Loucy (cell line): Measurements from ENCODE around the gene EVX1.

ENCODE experiments used
- CTCF ChIP-seq: fragments of 200-600 bp; sonication (generic); conservative IDR thresholded peaks from 2 replicates; pipeline ENCODE4 v1.5.1; 2014; ENCODE audit warnings: mild to moderate bottlenecking, antibody characterized with exemption, low read length
- EZH2phosphoT487 ChIP-seq: fragments of 200-600 bp; IDR thresholded peaks from 2 replicates; pipeline ENCODE4 v1.6.1; 2018; ENCODE audit warnings: antibody characterized with exemption, mild to moderate bottlenecking, moderate library complexity, borderline replicate concordance

GRCh38 chr7:27202018-27202861, 40.4 kb upstream of the EVX1 start:
- no peak for TF ChIP-seq CTCF
- no peak for TF ChIP-seq EZH2phosphoT487
